Activated CD8-positive, alpha-beta memory T cell treated with anti-CD3 and anti-CD28 coated beads, Interleukin-2, amount 50 U/mL, for 4 hours (primary cell): Measurements from ENCODE around the gene SELENON.

Source experiments
- DNase-seq: peaks from one replicate; pipeline ENCODE4 v3.0.0-alpha.2; 2020

The SELENON gene

DNA sequence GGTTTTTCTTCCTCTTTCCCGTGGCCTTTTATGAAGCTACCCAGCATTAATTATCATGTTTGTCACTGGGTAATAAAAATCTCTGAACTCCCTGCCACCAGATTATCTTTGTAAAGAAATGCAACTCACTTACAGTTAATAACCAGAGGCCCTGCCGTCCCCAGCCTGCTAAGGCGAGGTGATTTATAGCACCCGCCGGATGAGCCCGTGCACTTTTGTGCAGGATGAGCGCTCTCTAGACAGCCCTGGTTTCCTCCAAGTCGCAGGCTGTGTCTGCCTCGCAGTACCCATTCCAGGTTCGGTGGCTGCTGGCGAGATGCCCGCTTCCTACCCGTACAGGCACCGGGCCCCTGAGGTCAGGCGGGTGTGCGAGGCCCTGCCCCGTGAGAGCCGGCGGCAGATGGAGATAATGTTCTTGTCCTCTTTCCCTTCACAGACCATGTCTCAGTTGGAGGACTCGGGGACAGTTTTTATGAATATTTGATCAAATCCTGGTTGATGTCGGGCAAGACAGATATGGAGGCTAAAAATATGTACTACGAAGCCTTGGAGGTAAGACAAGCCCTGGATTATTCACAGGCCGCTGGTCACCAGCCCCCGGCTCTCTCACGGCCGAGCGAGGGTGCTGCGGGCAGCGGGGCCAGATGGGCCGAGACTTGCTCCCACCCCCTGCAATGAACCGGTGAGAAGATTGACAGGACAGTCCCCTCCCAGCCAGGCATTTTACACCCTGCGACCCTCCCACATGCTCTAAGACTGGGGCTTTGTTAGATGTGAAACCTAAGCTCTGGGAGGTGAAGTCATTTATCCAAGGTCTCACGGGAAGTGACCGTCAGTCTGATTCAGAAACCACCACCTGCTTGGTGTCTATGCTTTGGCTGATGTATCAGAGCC lies 28.5 kb upstream of the SELENON start:
- no peak for DNase-seq

- DNase-seq: no peak
Measured at GRCh38 chr1:25772164-25772563, 27.8 kb upstream of the SELENON start.

DNA sequence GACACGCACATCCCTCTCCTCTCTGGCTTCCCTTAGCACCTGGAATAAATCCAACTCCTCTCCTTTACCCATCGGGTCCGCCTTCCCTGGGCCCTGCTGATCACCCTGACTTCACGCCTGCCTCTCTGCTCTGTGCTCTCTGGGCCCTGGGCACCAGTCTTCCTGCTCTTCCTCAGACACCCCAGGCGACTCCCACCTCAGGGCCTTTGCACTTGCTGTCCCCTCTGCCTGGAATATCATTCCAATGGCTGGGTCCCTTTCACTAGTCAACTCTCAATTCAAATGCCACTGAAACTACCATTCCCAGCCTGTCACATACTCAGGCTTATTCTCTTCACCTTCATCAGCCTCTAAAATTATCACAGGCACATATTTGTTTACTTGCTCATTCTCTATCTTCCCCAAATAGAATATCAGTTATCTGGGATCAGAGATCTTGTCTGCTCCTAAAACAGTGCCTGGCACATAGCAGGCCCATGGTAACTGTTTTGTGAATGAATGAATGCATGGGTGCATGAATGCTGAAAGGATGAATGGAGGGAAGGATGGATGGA lies 27.2 kb upstream of the SELENON start:
- no peak for DNase-seq

GRCh38 chr1:25773441-25774125 lies 26.4 kb upstream of the SELENON start:
- DNase-seq: no peak

GRCh38 chr1:25774206-25774803 lies 25.7 kb upstream of the SELENON start:
- DNase-seq: no peak

GRCh38 chr1:25774921-25775771 lies 24.8 kb upstream of the SELENON start:
- peak; percentile 85 for DNase-seq

GRCh38 chr1:25779388-25779787 lies 20.6 kb upstream of the SELENON start:
- DNase-seq: no peak

DNA sequence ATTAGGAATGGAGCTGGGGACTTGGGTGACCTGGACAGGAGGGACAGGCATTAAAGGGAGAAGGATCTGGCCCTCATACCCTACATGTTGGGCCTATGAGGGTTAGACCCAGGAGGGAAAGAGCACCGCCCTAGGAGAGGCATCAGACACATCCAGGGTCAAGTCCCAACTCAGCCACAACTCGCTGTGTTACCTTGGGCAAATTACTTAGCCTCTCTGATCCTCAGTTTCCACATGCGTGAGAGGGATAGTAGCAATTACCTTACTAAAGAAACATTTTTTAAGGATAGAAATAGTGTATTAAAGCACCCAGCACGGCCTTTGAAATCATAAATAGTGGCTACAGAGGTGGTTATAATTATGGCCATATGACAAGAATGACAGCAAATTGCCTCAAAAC lies 20.1 kb upstream of the SELENON start:
- no peak for DNase-seq

DNA sequence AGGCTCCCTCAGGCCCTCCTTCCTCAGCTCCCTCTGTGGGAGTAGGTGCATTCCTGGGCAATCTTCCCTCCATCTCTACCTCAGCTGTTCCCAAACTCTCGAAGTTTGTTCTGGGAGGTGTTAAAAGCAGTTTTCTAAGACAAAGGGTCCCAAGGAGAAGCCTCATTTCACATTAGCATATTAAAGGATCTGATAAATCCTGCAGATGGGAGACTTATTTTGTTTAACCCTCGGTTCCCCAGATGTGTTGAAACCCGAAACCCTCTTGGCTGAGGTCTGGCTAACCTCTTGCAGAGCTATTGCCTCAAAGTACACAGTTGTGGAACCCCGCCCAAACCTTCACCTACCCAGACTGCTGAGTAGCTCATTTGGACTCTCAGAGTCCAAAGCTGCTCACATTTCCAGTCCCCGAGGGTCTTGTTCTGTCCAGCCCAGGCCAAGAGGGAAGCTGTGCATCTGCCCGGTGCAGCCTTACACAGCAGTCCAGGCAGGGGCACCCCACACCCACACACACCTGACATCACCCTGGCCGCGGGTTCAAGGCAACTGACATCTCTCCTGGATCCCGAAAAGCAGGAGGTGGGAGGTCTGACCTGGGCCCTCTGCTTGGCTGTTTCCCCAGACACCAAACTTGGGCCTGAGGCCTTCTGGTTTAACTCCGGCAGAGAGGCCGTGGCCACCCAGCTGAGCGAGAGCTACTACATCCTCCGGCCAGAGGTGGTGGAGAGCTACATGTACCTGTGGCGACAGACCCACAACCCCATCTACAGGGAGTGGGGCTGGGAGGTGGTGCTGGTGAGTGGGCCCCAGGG lies 19.5 kb upstream of the SELENON start:
- DNase-seq: no peak

DNA sequence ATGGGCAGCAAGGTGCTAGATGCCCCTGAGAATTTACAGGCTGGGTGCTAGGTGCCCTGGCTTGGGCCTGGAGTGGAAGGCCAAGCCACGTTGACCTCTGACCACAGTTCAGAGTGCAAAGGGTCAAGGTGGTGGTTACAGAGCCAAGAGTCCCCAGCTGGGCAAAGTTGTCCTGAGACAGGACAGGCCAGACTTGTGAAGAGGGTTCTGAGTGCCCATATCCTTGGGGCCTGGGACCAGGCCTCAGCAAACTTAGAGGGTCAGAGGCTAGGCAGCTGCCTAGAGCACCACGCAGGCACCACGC lies 18.9 kb upstream of the SELENON start:
- no peak for DNase-seq

DNA sequence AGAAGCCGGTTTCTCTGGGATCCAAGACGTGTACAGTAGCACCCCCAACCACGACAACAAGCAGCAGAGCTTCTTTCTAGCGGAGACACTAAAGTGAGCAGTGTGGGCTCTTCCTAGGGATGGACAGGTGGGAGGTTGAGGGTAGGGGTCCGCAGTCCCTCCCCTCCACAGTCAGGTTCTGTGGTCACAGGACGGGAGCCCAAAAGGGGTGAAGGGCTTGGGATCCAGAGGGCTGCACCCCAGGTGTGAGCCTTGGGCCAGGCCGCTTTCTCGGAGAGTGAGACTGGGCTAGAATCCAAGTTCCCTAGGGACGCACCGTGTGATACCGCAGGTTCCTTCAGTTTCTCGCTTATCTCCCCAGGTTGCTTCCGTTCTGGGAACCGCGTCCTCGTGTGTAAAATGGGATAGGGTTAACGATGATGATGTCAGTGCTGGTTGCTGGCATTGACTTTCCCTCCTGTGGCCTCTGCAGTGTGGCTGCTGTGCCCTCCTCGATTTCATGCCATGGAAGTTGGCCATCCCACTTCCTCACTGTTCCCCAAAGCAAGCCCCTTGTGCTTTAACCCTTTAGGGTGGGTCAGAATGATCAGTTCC lies 17.3 kb upstream of the SELENON start:
- no peak for DNase-seq

- DNase-seq: no peak
Measured at GRCh38 chr1:25784575-25785051, 15.4 kb upstream of the SELENON start.

DNA sequence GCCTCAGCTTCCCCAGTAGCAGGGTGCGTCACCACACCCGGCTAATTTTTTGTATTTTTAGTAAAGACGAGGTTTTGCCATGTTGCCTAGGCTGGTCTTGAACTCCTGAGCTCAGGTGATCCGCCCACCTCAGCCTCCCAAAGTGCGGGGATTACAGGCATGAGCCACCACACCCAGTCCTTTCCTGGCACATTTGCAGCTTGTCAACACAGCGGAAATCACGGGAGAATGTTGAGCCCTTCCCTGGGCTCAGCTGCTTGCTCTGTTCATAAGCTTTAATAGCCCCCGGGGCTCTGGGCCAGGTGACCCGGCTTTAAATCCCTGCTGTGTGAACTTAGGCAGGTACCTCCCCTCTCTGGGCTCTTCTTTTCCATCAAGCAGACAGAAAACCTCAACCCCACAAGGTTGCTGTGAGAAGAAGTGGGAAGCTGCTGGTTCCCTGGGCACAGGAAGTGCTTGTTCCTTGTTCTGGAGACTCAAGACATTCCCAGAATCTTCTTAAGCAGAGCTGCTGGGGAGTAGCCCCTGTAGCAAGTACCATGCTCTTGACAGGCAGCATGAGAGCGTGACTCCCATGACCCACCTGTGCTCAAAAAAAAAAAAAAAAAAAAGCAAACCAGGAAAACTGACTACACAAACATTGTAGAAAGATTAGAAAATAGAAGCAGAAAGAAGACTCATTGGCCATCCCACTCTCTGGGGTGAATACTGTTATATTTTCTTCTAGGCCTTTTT lies 14.5 kb upstream of the SELENON start:
- no peak for DNase-seq

DNA sequence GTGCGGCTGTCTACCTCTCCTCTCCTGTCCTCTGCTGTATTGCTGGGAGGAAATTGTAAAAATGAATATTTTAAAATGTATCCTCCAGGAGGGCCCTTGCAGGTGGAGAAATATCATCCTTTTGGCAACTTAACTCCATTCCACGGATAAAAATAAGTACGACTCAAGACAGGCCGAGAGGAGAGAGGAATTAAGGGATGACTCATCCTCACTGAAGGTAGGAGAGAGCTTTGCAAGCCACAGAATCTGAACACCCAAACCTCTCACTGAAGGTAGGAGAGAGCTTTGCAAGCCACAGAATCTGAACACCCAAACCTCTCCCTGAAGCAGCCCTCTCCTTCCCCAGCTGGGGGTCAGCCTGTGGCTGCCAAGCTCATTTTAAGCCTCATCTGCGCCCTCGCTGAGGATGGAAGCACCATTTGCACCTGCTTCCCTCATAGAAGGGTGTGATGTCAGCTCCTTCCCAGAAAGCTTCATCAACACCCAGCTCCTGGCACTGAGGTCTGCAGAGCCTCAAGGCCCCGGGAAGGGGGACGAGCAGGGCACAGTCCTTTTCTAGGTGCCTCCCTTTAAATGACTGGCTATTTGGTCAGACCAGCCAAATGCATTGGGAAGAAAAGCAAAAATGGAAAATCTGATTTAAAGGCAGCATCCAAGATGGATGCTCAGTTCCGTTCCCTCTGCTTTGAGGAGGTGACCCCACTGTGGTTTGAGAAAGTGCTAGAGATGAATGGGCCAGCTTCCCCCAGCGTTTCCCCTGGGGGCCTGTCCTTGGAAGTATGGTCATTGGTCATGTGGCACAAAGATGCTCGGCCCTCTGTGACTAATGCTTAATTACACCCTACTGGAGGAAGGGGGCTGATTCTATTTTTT lies 12.9 kb upstream of the SELENON start:
- DNase-seq: no peak

- DNase-seq: no peak
Measured at GRCh38 chr1:25787760-25788166, 12.2 kb upstream of the SELENON start.

DNA sequence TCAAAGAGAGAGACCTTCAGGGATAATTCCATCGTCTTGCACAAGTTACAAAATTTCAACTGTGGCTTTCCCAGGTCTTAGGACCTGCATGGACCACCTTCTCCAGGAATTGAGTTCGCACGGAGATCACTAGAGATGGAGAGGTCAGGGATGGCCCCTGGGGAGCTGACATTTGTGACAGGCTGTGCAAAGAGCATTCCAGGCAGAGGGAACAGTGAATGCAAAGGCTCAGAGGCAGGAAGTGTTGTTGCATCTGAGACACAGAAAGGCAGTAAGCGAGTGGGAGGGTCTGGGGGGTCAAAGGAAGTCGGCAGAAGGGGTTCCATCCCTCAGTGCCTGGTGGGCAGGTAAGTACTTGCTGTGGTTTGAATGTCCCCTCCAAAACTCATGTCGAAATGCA lies 9.5 kb upstream of the SELENON start:
- DNase-seq: no peak

- no peak for DNase-seq
Measured at GRCh38 chr1:25792115-25792514, 7.9 kb upstream of the SELENON start.

DNA sequence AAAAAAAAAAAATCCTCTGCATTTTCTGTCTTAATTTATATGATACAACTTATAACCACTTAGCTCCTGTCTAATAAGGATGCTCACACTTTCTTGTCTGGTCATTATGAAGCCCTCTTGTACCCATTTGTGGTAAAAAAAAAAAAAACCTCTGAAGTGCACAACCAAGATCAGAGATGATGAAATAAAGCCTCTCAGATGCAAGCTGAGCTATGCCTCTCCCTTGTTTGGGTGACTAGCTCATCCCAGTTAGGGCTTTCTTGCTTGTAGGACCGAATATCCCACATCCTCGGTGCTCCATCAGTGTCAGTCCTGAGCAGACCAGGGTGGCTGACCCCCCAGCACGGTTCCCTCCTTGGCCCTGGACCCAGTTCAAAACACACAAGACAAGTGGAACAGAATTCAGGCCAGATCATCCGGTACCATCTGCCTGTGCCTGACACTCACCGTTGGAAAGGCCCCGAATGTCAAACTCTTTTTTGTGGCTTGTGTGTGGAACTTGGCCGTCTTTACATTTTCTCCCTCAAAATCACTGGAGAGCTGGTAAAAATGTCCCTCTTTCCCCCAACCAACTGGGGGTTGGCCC lies 6.3 kb upstream of the SELENON start:
- DNase-seq: no peak

GRCh38 chr1:25794325-25794724 lies 5.7 kb upstream of the SELENON start:
- no peak for DNase-seq
